8988T (cell line): ENCODE results near the gene TKT.
"Not testable (repeated sequence)": the region's sequence is repeated elsewhere in the genome, so short reads cannot be mapped to it uniquely, and the experiment has no call there.

Source experiments
- DNase-seq: peaks from one replicate; pipeline ENCODE4 v3.0.0; 2011

Gene TKT

GRCh38 chr3:53259427-53260259 is 3.8 kb upstream of the TKT start:
- DNase-seq, result peak; percentile 20

GRCh38 chr3:53258600-53259426 is 3.0 kb upstream of the TKT start:
- no peak for DNase-seq

- DNase-seq, result peak; percentile 15
Measured at GRCh38 chr3:53257465-53257864, 1.6 kb upstream of the TKT start.

GRCh38 chr3:53256704-53257055 is 858 bp upstream of the TKT start:
- DNase-seq, result no peak

GRCh38 chr3:53255423-53255774 is 423 bp downstream of the TKT start:
- peak; percentile 51 for DNase-seq

GRCh38 chr3:53254509-53255422 is 1.1 kb downstream of the TKT start:
- DNase-seq, result peak; percentile 94

GRCh38 chr3:53253707-53254508 is 1.9 kb downstream of the TKT start:
- peak; percentile 25 for DNase-seq

- not testable (repeated sequence) for DNase-seq
Measured at GRCh38 chr3:53252947-53253322, 2.9 kb downstream of the TKT start.

GRCh38 chr3:53252096-53252946 is 3.5 kb downstream of the TKT start:
- DNase-seq, result no peak

- no peak for DNase-seq
Measured at GRCh38 chr3:53250881-53251605, 4.8 kb downstream of the TKT start.

- no peak for DNase-seq
Measured at GRCh38 chr3:53250453-53250852, 5.4 kb downstream of the TKT start.

- no peak for DNase-seq
Measured at GRCh38 chr3:53248161-53248560, 7.7 kb downstream of the TKT start.

- DNase-seq, result no peak
Measured at GRCh38 chr3:53247619-53248018, 8.2 kb downstream of the TKT start.

GRCh38 chr3:53244271-53244670 is 11.6 kb downstream of the TKT start:
- no peak for DNase-seq

- no peak for DNase-seq
Measured at GRCh38 chr3:53243785-53244184, 12.0 kb downstream of the TKT start.

- no peak for DNase-seq
Measured at GRCh38 chr3:53243165-53243564, 12.7 kb downstream of the TKT start.

- DNase-seq, result no peak
Measured at GRCh38 chr3:53242642-53243041, 13.2 kb downstream of the TKT start.

- no peak for DNase-seq
Measured at GRCh38 chr3:53242155-53242554, 13.7 kb downstream of the TKT start.

- no peak for DNase-seq
Measured at GRCh38 chr3:53240989-53241972, 14.5 kb downstream of the TKT start.
